Stimulated activated CD8-positive, alpha-beta memory T cell treated with anti-CD3 and anti-CD28 coated beads, Interleukin-7, amount 100 ng/mL, for 1 hour (primary cell): ENCODE measurements around the gene KRTAP10-2.
"Not testable (repeated sequence)": the region's sequence is repeated elsewhere in the genome, so short reads cannot be mapped to it uniquely, and the experiment has no call there.

Experiments
- DNase-seq, 2 donors: peaks; one replicate each; pipeline ENCODE4 v3.0.0-alpha.2; 2020; ENCODE audit warnings: low read depth in 2 of 2

The KRTAP10-2 gene

DNA sequence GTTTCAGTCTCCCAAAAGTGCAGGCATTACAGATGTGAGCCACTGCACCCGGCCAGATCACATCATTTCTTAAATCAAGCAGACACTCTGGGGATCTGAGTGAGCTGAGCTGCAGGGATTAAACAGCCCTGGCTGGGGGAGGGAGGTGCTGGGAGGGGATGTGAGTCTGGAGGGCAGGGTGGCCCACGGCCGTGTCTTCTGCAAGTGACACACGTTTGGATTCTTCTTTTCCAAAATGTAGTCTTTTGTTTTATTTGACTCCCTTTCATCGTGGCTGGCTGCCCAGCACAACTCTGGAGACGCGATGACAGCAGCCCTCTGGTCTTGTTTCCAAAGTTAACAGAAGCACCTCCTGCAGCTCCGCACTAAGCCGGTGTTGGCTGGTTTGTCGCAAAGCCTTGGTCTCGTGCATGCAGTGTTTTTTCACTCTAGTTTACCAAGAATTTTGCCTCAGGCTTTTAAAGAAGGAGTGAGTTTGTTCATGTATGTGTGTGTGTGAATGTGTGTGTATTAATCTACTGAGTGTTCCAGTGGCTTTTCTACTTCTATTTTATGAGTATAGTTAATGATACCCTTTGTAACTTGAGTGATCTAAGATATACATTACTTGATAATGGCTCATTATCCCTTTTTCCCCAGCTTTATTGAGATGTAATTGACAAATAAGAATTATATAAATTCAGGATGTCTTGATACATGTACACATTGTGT is 31.9 kb upstream of the KRTAP10-2 start:
- DNase-seq: no peak

DNA sequence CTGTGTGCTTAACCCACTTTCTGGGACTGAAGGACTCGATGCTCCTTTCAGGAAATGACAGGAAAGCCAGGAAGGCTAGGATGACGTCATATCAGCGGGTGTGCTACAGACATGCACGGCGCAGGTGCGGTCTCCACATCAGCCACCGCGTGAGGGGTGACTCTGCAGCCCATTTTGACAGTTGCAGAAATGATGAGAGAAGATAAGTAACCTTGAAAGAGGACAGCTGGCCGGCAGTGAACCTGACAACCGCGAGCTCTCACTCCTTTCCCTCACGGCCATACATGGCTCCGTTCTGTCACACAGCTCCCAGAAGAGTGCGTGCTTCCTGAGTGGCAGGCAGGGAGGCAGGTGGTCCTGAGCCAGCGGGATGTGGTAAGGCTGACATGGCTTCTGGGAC is 30.8 kb upstream of the KRTAP10-2 start:
- no peak for DNase-seq

DNA sequence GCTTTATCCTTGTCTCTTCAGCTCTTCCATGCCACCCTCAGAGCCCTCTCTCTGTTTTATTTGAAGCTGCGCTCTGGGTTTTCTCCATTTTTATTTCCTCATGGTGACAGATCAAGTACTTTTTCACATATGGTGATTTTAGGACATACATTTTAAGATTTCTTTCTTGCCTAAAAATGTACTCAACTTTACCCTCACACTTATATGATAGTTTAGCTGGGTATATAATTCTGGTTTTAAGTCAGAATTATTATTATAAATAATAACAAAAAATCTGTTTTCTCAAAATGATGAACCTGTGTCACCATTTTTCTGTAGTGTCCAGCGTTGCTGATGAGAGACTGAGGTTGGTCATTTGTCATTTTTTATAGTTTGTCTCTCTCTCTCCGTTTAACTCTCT is 29.9 kb upstream of the KRTAP10-2 start:
- no peak for DNase-seq

DNA sequence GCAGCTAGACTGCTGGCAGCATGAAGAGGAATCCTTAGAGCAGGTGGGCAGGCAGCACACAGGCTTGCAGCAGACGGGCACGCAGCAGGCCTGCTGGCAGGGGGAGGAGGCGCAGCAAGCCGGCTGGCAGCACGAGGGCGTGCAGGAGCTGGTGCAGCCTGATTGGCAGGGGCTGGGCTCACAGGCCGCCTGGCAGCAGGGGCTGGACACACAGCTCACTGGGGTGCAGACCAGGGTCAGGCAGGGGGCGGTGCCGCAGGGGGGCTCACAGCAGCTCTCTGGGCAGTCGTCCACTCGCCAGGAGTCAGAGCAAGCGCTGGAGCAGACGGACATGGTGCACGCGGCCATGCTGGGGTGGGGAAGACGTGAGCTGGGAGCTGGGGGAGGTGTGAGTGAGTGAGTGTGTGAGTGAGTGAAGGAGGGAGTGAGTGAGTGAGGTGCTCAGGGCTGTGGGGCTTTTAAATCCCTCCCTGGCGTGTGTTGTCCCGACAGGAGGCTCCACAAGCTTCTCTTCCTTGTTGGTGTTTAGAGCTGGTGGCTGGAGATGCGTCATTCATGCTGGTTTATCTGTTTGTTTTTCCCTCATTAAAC is 29.0 kb upstream of the KRTAP10-2 start, which contains the start of gene KRTAP10-5:
Gene KRTAP10-5, minus strand, starts transcription at position 374 of the 591 bp plus-strand sequence. Its CDS starts 26 bp downstream, at position 348.
- not testable (repeated sequence) for DNase-seq

DNA sequence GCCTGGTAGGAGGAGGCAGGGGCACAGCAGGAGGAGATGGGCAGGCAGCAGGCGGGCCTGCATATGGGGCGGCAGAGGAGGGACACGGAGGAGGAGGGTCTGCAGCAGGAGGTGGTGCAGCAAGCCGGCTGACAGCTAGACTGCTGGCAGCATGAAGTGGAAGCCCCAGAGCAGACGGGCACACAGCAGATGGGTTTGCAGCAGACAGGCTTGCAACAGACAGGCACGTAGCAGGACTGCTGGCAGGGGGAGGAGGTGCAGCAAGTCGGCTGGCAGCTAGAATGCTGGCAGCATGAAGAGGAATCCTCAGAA is 28.5 kb upstream of the KRTAP10-2 start:
- DNase-seq: no peak

DNA sequence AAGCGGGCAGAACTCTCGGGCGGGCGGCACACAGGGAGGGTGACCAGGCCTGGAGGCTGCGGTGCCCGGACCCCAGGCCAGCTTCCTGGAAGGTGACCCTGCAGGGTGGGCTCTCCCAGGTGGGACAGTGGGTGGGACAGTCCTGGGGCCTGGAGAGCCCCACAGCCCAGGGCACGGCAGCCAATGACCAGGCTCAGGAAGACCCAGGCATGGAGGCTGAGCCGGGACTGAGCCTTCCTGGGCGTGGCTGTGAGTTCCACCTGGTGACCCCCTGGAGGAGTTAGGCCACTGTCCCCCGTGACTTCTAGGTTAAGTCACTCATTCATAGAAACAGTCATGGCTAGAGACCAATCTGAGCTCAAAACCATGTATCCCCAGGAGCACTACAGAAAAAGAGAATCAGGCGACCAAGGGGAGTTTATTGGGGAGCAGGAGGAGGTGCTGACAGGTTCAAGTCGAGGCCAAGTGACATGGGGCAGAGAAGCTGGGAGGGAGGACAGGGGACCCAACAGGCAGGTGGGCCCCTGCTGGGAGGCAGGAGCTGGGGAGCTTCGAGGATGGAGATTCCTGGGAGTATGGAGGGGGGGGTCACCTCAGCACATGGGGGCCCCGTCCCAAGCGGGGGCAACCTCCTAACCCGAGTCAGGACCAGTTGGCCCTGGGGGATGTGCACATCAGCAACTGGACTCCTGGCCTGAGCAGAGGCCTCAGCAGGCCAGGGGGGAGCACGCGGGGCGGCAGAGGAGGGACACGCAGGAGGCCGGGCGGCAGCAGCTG is 27.9 kb upstream of the KRTAP10-2 start:
- DNase-seq: no peak

DNA sequence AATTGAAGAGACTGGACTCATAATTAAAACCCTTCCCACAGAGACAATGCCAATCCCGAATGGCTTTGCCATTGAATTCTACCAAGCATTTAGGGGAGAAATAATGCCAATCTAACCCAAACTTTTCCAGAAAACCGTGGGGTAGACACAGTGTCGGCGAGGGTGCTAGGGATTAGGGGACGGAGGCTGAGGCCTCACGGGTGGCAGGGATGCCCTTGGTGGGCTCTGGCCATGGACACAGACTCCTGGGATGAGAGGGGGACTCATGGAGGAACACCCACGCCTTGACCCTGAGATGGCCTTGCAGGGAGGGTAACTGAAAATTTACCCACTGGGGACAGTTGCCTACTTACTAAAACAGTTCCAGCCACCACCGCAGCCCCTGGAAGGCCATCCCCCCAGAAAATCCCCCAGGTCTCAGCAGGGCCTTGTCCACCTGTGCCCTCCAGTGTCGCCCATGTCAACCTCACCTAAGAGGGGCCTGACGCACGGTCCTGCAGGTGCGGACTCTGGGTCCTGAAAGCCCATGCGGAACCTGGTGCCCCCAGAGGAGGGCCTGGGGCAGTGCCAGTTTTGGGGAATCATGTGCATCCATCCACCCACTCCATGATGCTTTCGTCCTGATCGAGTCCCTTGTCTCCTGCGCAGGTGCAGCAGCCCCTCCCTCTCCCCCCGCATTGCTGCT is 27.2 kb upstream of the KRTAP10-2 start:
- no peak for DNase-seq

DNA sequence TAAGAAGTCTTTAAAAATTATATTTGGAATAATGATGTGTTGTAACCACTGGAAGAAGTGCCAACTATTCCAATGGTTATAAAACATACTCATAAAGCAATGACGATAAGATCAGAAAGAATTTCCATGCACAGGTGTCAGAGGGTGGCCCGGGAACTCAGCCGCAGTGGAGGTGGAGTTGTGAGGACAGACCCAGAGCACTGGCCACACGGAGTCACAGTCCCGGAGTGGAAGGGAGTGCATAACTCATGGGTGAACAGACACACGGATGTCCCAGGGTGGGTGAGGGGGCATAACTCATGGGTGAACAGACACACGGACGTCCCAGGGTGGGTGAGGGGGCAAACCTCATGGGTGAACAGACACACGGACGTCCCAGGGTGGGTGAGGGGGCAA is 24.7 kb upstream of the KRTAP10-2 start:
- DNase-seq: no peak

DNA sequence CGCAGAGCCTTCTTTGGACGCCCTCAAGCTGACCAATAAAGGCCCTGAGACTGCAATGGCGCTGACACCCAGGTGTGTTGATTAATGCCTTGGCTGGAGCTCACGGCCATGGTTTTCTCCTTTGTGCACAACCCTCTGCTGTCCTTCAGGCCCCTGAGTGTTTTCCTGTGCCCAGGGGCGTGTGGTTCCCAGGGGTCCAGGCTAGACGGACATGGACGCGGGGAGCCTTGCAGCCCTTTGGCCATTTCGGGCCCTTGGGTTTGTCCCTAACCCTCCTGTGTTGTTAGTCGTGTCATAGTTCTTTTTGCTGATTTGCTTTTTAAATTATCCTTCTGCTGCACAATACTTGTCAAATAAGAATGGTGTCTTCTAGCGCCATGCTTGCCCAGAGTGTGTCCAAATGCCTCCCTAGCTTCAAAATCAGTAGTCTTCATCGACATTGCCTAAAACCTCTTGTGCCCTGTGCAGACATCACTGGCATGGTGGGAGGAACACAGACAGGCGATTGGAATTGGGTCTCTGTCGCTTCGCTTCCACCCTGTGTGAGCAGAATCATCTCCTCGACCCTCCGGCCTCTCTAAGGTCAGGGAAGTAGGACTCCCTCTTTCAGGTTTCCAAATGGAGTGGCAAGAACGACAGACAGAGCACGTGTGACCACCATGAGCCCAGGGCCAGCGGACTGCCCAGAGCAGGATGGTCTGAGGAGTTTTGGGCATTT is 24.2 kb upstream of the KRTAP10-2 start:
- DNase-seq: no peak

DNA sequence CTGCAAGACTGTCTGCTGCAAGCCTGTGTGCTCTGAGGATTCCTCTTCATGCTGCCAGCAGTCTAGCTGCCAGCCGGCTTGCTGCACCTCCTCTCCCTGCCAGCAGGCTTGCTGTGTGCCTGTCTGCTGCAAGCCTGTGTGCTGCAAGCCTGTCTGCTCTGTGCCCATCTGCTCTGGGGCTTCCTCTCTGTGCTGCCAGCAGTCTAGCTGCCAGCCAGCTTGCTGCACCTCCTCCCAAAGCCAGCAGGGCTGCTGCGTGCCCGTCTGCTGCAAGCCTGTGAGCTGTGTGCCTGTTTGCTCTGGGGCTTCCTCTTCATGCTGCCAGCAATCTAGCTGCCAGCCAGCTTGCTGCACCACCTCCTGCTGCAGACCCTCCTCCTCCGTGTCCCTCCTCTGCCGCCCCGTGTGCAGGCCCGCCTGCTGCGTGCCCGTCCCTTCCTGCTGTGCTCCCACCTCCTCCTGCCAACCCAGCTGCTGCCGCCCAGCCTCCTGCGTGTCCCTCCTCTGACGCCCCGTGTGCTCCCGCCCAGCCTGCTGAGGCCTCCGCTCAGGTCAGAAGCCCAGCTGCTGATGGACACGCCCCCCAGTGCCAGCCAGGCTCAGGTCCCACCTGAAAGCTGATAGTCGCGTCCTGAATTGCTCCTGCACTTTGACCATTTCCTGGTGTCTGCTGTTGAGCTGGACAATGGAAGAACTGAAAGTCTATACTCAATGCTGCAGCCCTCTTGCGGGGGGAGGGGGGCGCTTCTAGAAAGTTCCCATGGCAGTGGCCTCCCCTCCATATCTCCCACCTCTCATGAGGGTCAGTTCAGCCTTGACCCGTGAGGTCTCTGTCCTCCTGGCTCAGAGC is 23.4 kb upstream of the KRTAP10-2 start:
- no peak for DNase-seq

DNA sequence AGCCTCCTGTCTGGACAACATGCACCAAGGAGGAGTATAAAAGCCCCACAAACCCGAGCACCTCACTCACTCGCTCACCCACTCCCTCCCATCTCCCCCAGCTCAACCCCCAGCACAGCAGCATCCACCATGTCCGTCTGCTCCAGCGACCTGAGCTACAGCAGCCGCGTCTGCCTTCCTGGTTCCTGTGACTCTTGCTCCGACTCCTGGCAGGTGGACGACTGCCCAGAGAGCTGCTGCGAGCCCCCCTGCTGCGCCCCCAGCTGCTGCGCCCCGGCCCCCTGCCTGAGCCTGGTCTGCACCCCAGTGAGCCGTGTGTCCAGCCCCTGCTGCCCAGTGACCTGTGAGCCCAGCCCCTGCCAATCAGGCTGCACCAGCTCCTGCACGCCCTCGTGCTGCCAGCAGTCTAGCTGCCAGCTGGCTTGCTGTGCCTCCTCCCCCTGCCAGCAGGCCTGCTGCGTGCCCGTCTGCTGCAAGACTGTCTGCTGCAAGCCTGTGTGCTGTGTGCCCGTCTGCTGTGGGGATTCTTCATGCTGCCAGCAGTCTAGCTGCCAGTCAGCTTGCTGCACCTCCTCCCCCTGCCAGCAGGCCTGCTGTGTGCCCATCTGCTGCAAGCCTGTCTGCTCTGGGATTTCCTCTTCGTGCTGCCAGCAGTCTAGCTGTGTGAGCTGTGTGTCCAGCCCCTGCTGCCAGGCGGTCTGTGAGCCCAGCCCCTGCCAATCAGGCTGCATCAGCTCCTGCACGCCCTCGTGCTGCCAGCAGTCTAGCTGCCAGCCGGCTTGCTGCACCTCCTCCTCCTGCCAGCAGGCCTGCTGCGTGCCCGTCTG is 22.5 kb upstream of the KRTAP10-2 start, which contains the start of gene KRTAP10-4:
Gene KRTAP10-4, plus strand, starts transcription at position 100 of the 827 bp plus-strand sequence. Its CDS starts 30 bp downstream, at position 130.
- DNase-seq: not testable (repeated sequence)

DNA sequence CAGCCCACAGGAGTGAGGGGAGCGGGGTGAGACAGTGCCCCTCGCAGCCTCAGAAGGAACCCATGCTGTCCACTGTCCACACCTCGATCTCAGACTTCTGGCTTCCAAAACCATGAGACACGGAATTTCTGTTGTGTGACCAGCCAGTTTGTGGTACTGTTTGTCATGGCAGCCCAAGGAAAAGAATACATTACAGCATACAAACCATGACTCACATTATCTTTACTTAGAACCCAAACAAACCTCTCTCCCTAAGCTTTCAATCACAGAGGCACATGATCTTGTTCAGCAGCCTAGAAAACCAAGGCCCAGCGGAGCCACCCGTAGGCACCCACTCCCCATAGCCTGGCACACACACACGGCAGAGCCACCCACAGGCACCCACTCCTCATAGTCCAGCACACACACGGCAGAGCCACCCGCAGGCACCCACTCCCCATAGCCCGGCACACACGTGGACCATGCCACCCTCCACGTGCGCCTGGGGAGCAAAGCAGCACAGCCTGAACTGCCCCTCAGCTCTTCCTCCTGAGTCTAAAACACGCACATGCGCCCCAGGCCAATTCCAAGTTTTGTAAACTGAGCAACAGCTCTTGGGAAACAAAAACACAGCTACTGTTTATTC is 21.8 kb upstream of the KRTAP10-2 start:
- DNase-seq: no peak

DNA sequence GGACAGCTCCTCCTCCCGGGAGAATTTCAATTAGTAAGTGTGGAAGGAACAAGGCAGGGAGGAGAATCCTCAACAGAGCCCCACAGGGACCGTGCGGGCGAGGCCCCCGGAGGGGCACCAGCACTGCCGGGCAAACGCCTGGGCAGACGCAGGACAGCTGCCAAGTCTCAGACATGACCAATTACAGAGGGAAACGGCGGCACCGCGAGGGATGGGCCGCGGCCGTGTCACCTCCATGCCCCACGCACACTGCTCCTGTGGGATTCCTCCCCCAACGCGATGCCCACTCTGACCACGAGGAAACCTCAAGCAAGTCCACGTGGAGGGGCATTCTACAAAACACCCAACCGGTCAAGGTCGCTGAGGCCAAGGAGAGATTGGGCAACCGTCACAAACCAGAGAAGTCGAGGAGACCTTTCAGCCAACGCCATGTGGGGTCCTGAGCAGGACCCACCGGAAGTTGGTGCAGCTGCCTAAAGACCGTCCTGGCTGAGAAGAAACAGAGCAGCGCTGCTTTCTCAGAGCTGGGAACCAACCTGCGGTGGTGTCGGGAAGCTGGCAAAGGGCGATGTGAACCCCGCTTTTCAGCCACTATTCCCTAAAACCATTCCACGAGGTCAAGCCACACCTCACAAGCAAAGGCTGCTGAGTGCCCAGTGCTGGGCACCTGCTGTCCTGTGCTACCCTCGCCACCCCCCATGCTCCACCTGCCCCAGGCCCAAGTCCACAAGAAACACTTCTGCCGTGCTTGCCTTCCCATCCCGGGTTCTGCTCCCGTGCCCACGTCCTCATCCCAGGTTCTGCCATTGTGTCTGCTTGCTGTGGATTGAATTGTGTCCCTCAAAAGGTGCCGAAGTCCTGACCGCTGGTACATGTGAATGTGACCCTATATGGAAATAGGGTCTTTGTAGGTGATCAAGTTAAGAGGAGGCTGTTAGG is 20.8 kb upstream of the KRTAP10-2 start:
- no peak for DNase-seq

DNA sequence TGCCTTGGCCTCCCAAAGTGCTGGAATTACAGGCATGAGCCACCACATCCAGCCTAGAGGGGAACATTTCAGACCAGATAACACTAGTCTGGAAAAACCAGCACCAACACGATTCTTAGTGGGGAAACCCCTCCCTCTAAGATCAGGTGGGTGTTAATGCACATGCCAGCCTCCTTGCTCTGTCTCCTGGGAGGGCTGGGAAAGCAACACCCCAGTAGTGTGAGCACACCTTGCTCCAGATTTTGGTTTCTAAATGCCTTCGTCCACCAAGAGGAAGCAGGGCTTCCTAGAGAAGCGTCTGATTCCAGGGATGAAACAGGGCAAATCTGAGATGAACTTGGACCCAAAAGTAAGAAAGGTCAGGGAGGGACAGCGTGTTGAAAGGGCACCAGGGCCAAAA is 20.0 kb upstream of the KRTAP10-2 start:
- no peak for DNase-seq

DNA sequence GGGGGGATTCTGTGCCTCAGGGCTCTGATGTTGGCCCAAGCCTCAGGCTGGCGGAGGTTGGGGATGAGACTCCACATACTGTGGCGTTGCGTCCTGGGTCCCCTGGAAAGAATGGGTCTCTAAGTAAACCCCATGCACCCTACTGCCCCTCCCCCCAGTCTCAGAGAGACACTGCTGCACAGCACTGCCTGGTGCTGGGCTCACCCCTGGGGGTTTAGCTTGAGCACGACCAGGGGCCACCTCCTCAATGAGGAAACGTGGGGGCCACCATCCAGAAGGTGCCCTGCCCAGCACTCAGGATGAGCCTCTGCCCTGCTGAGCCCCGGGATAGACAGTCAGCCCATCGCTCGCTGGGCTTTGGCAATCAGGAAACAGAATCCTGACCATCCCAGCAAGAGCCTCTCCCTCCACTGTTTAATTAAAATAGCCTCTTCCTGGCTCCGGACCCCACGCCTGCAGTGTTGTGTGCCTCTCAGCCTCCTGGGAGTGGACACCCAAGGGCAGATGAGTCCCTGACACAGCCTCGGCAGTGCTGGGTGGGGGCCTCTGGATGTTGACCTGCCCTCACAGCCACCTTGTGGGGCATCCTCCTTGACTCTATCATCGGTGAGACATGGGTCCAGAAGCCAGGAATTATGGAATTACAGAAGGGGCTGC is 18.7 kb upstream of the KRTAP10-2 start:
- no peak for DNase-seq

DNA sequence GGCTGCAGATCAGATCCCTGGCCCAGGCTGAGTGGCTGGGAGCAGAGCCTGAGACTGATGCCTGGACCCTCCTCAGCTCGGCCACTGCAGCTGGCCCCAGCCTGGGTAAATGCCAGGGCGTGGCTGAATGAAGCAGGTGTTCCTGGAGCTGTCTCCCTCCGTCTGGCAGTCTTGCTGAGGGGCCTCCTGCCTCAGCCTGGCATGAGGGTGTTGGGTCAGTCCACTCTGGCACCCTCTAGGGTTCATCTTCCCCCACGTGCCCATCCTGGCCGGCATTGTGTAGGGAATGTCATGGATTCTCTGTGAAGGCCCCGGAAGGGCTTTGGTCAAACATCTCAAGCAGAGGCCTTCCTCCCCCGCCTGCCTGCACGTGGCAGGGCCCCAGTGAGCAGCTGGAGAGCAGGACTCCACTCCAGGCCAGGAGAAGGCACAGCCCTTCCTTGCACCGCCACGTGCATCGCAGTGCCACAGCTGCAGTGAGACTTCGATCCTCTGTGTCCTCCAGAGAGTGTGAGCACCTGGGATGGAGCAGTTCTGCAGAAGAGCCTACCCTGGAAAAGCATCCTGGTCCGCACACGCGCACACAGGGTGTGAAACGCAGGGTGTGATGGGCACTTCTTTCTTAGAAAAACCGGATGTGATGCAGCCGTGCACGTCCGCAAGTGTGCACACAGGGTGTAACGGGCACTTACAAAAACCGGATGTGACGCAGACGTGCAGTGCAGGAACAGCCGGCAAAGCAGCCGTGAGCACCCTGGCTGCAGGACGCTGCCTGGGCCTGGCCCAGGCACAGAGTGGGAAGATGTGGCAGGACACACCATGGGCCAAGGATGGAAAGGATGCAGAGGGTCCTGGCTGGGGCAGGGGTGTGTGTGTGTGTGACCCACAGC is 17.6 kb upstream of the KRTAP10-2 start:
- DNase-seq: no peak

DNA sequence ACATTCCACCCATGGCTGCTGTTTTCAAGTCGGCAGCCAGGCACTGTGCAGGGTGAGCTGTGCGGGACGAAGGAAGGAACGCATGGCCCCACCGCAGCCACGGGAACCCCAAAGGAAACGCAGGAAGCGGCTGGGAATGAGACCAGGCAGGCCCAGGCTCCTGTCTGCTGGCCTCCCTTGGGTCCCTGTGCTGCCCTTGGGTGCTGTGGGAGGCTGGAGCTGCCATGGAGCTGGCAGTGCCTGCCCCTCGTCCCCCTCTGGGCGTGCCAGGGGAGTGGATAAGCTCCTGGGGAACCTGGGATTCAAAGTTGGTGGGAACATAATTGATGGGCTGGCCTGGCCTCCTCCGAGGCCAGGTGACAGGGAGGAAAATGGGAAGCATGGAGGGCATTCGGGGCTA is 17.0 kb upstream of the KRTAP10-2 start:
- DNase-seq: no peak
